GM12873 (cell line): ENCODE data around the gene APPL1.

Experiments used
- CTCF ChIP-seq: IDR thresholded peaks from 2 replicates; pipeline ENCODE4 v1.5.1; 2012; ENCODE audit warnings: low read depth, mild to moderate bottlenecking, moderate library complexity, low read length, control low read depth; ENCODE audit not compliant: insufficient read depth; ENCODE audit errors: missing control alignments

APPL1 gene

GRCh38 chr3:57274845-57275244 is 47.3 kb downstream of the APPL1 start:
- TF ChIP-seq CTCF = no peak

GRCh38 chr3:57275393-57275792 is 47.9 kb downstream of the APPL1 start:
- no peak for TF ChIP-seq CTCF

- TF ChIP-seq CTCF = no peak
Observed at GRCh38 chr3:57278237-57278636, 50.7 kb downstream of the APPL1 start.

GRCh38 chr3:57279685-57280084 is 52.2 kb downstream of the APPL1 start:
- no peak for TF ChIP-seq CTCF

- TF ChIP-seq CTCF = no peak
Observed at GRCh38 chr3:57281715-57282114, 54.2 kb downstream of the APPL1 start.

GRCh38 chr3:57283334-57283733 is 55.8 kb downstream of the APPL1 start:
- no peak for TF ChIP-seq CTCF

- TF ChIP-seq CTCF = no peak
Observed at GRCh38 chr3:57287205-57287604, 59.7 kb downstream of the APPL1 start.
